Right atrium auricular region (tissue), 2 donors: ENCODE measurements around the gene BBS4. TPM values are rescaled to one million over a fixed set of nuclear protein-coding genes. Genes with fewer than 3 reads are reported as not detected.
"Not testable (repeated sequence)": the region's sequence is repeated elsewhere in the genome, so short reads cannot be mapped to it uniquely, and the experiment has no call there.

Experiments
- DNase-seq: peaks from one replicate; pipeline ENCODE4 v3.0.0-alpha.2; 2019; ENCODE audit warnings: low spot score
- H3K27ac ChIP-seq, 2 donors: fragments of 200-600 bp; sonication (generic); 1 replicate in 1 of 2; 2 replicates in 1 of 2; pipeline ENCODE4 v1.5.1; 2016 to 2019
- H3K27me3 ChIP-seq, 2 donors: fragments of 200-600 bp; sonication (generic); one replicate each; pipeline versions ENCODE4 v1.5.1 to v1.6.0; 2017 to 2019
- H3K36me3 ChIP-seq: fragments of 200-600 bp; sonication (generic); one replicate; pipeline ENCODE4 v1.5.1; 2016
- H3K4me1 ChIP-seq, 2 donors: fragments of 200-600 bp; sonication (generic); one replicate each; pipeline versions ENCODE4 v1.5.1 to v1.6.0; 2017 to 2019
- H3K4me3 ChIP-seq, 2 donors: fragments of 200-600 bp; sonication (generic); 1 replicate in 1 of 2; 2 replicates in 1 of 2; pipeline ENCODE4 v1.5.1; 2017 to 2019; ENCODE audit warnings: mild to moderate bottlenecking in 1 of 2, moderate library complexity in 1 of 2
- H3K9me3 ChIP-seq, 2 donors: fragments of 200-600 bp; sonication (generic); one replicate each; pipeline ENCODE4 v1.5.1; 2019
- CTCF ChIP-seq, 2 donors: fragments of 200-600 bp; sonication (generic); IDR thresholded peaks; one replicate each; pipeline ENCODE4 v1.5.1; 2019; ENCODE audit warnings: antibody characterized with exemption in 2 of 2
- total RNA-seq, 2 donors: library from RNA; depleted of rRNA; stranded (reverse); fragments of >200 nt; gene quantifications; one replicate each; pipeline ENCODE4 v1.1.0, GENCODE V29; 2016

Gene BBS4
- total RNA-seq, 2 donors from 2014 or later: 8.0 to 12.1 TPM

- Histone ChIP-seq H3K9me3 (no peaks in the 10 kb centered on the region), H3K27ac (no peak overlapping the region), H3K36me3 (peaks cover 2% of the 10 kb centered on the region), H3K4me1 (no peaks in the 10 kb centered on the region), H3K4me3 (no peak overlapping the region), H3K27me3 (no peaks in the 10 kb centered on the region)
- peak; percentile 61 for DNase-seq
- peak in 1 of 2 donors; percentile 65 for TF ChIP-seq CTCF (IDR thresholded peaks at IDR 0.05)
Measured at GRCh38 chr15:72722071-72722696, 36.2 kb downstream of the BBS4 start.

GRCh38 chr15:72724028-72724427, 38.0 kb downstream of the BBS4 start:
- H3K36me3 ChIP-seq: peaks cover 13% of the 10 kb centered on the region
- no peaks in the 10 kb centered on the region for H3K4me1 ChIP-seq
- no peak for DNase-seq
- no peaks in the 10 kb centered on the region for H3K9me3 ChIP-seq
- TF ChIP-seq CTCF (IDR thresholded peaks at IDR 0.05): no peak
- no peak overlapping the region for H3K27ac ChIP-seq
- H3K27me3 ChIP-seq: no peaks in the 10 kb centered on the region
- no peak overlapping the region for H3K4me3 ChIP-seq

- Histone ChIP-seq H3K9me3 (no peaks in the 10 kb centered on the region), H3K4me3 (no peak overlapping the region), H3K27me3 (no peaks in the 10 kb centered on the region), H3K27ac (no peak overlapping the region), H3K36me3 (peaks cover 13% of the 10 kb centered on the region), H3K4me1 (no peaks in the 10 kb centered on the region)
- no peak for TF ChIP-seq CTCF (IDR thresholded peaks at IDR 0.05)
- DNase-seq: no peak
Measured at GRCh38 chr15:72725446-72725845, 39.4 kb downstream of the BBS4 start.

GRCh38 chr15:72725851-72726250, 39.8 kb downstream of the BBS4 start:
- not testable (repeated sequence) for H3K4me3 ChIP-seq, DNase-seq, H3K4me1 ChIP-seq, H3K27ac ChIP-seq, H3K27me3 ChIP-seq, H3K9me3 ChIP-seq
- H3K36me3 ChIP-seq: peaks cover 13% of the 10 kb centered on the region

DNA sequence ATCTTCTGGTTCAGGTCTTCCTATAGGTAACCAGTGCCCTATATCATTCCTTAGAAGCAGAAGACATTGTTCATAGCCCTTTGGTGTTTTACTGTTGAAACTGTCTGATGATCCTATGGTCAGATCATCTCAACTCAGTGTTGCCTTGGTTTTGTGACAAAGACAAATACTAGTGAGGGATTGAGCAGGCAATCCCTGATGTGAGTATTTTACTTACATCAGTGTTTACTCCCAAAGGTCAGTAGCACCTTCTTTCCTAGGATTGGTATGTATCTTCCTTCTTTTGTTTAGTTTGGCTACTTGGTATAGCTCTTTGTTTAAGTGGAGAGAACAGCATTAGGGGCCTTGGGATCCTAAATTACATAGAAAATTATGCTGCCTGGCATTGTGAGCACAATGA, 41.1 kb downstream of the BBS4 start:
- Histone ChIP-seq H3K4me1 (no peaks in the 10 kb centered on the region), H3K27me3 (no peaks in the 10 kb centered on the region), H3K9me3 (no peaks in the 10 kb centered on the region), H3K27ac (no peak overlapping the region), H3K4me3 (no peak overlapping the region), H3K36me3 (peaks cover 24% of the 10 kb centered on the region)
- TF ChIP-seq CTCF (IDR thresholded peaks at IDR 0.05): no peak
- DNase-seq: no peak

DNA sequence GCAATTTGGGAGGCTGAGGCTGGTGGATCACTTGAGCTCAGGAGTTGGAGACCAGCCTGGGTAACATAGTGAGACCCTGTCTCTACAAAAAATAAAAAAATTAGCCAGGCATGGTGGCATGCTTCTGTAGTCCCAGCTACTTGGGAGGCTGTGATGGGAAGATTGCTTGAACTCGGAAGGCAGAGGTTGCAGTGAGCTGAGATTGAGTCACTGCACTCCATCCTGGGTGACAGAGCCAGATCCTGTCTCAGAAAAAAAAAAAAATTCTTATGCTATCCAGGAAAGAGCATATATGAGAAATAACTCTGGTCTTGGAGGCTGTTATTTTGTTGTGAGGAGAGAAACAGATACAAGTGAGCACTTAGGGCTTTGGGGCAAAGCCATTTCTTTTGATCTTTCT, 42.2 kb downstream of the BBS4 start:
- not testable (repeated sequence) for DNase-seq, H3K27ac ChIP-seq, H3K4me1 ChIP-seq, H3K9me3 ChIP-seq, H3K27me3 ChIP-seq, H3K4me3 ChIP-seq
- peaks cover 33% of the 10 kb centered on the region for H3K36me3 ChIP-seq

- H3K4me1 ChIP-seq: no peaks in the 10 kb centered on the region
- no peaks in the 10 kb centered on the region for H3K27me3 ChIP-seq
- DNase-seq: no peak
- H3K36me3 ChIP-seq: peaks cover 33% of the 10 kb centered on the region
- no peak overlapping the region for H3K27ac ChIP-seq
- no peak for TF ChIP-seq CTCF (IDR thresholded peaks at IDR 0.05)
- H3K9me3 ChIP-seq: no peaks in the 10 kb centered on the region
- H3K4me3 ChIP-seq: no peak overlapping the region
Measured at GRCh38 chr15:72728821-72729220, 42.8 kb downstream of the BBS4 start.
